Testis (tissue), 3 donors: Measurements from ENCODE around the gene CCM2. TPM values are rescaled to one million over a fixed set of nuclear protein-coding genes. Genes with fewer than 3 reads are reported as not detected.

Experiments
- DNase-seq: peaks from one replicate; pipeline ENCODE4 v3.0.0-alpha.2; 2019
- H3K27ac ChIP-seq, 2 donors: fragments of 200-600 bp; sonication (generic); one replicate each; pipeline ENCODE4 v1.5.1; 2019
- H3K27me3 ChIP-seq: fragments of 200-600 bp; sonication (generic); one replicate; pipeline ENCODE4 v1.5.1; 2019
- H3K36me3 ChIP-seq: fragments of 200-600 bp; sonication (generic); one replicate; pipeline ENCODE4 v1.5.1; 2017; ENCODE audit warnings: low read depth; ENCODE audit errors: missing control alignments
- H3K4me1 ChIP-seq: fragments of 200-600 bp; sonication (generic); one replicate; pipeline ENCODE4 v1.5.1; 2019
- H3K4me3 ChIP-seq, 2 donors: fragments of 200-600 bp; sonication (generic); one replicate each; pipeline ENCODE4 v1.5.1; 2017 to 2019
- H3K9me3 ChIP-seq: fragments of 200-600 bp; sonication (generic); one replicate; pipeline ENCODE4 v1.5.1; 2017
- POLR2A ChIP-seq: fragments of 450-650 bp; IDR thresholded peaks from one replicate; pipeline ENCODE4 v1.6.1; 2017; ENCODE audit warnings: antibody characterized with exemption, mild to moderate bottlenecking, moderate library complexity
- whole genome bisulfite sequencing, 2 donors: methylation state at CpG; one replicate each; pipeline ENCODE4 v1.1.5; 2018; 5-methylcytosine and 5-hydroxymethylcytosine counted together
- intact Hi-C: fragments of 100-400 bp; cut with DNase I; formaldehyde crosslinking; loops from one replicate; pipeline ENCODE4 v1.15.1; 2023; ENCODE audit warnings: low total_unique reads
- polyA plus RNA-seq: library from polyadenylated mRNA; stranded (reverse); fragments of 350-450 nt; fragmentation: Illumina TruSeq; extraction: RNeasy Lipid Tissue Mini Kit (QIAGEN cat#74804); gene quantifications from one replicate; pipeline ENCODE4 v1.2.3, GENCODE V29; 2014; ENCODE audit warnings: low read depth, low replicate concordance; ENCODE audit not compliant: insufficient read depth
- total RNA-seq, 2 donors: library from RNA; depleted of rRNA; stranded (reverse); fragments of >200 nt; gene quantifications; one replicate each; pipeline ENCODE4 v1.2.3, GENCODE V29; 2016
- TF ChIP-seq, protein P1 (sequence below), 3 experiments: fragments of 450-650 bp in 2 of 3; fragments of 200-600 bp in 1 of 3; sonication (generic) in 1 of 3; IDR thresholded peaks; one replicate each; pipeline ENCODE4 v1.5.1; 2016 to 2019; ENCODE audit warnings: antibody characterized with exemption in 3 of 3, mild to moderate bottlenecking in 2 of 3, moderate library complexity in 1 of 3

The CCM2 gene
- total and polyA plus RNA-seq, 3 donors from 2014 or later: 57.6 to 95.1 (median 85.4) TPM

- peaks cover 28% of the 10 kb centered on the region for H3K4me1 ChIP-seq
- no peaks in the 10 kb centered on the region for H3K9me3 ChIP-seq
- TF ChIP-seq, protein P1, sequence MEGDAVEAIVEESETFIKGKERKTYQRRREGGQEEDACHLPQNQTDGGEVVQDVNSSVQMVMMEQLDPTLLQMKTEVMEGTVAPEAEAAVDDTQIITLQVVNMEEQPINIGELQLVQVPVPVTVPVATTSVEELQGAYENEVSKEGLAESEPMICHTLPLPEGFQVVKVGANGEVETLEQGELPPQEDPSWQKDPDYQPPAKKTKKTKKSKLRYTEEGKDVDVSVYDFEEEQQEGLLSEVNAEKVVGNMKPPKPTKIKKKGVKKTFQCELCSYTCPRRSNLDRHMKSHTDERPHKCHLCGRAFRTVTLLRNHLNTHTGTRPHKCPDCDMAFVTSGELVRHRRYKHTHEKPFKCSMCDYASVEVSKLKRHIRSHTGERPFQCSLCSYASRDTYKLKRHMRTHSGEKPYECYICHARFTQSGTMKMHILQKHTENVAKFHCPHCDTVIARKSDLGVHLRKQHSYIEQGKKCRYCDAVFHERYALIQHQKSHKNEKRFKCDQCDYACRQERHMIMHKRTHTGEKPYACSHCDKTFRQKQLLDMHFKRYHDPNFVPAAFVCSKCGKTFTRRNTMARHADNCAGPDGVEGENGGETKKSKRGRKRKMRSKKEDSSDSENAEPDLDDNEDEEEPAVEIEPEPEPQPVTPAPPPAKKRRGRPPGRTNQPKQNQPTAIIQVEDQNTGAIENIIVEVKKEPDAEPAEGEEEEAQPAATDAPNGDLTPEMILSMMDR (IDR thresholded peaks at IDR 0.05): no peak
- no peak for TF ChIP-seq POLR2A
- WGBS, 2 donors: 90 to 91% methylated on average over 6 to 15 of the region's 15 CpGs
- no peaks in the 10 kb centered on the region for H3K27me3 ChIP-seq
- H3K36me3 ChIP-seq: no peaks in the 10 kb centered on the region
- H3K4me3 ChIP-seq: no peak overlapping the region
- DNase-seq: no peak
- H3K27ac ChIP-seq: no peak overlapping the region
- intact Hi-C loops: no loop called here
Measured at GRCh38 chr7:45086331-45087065, 86.5 kb downstream of the CCM2 start.

DNA sequence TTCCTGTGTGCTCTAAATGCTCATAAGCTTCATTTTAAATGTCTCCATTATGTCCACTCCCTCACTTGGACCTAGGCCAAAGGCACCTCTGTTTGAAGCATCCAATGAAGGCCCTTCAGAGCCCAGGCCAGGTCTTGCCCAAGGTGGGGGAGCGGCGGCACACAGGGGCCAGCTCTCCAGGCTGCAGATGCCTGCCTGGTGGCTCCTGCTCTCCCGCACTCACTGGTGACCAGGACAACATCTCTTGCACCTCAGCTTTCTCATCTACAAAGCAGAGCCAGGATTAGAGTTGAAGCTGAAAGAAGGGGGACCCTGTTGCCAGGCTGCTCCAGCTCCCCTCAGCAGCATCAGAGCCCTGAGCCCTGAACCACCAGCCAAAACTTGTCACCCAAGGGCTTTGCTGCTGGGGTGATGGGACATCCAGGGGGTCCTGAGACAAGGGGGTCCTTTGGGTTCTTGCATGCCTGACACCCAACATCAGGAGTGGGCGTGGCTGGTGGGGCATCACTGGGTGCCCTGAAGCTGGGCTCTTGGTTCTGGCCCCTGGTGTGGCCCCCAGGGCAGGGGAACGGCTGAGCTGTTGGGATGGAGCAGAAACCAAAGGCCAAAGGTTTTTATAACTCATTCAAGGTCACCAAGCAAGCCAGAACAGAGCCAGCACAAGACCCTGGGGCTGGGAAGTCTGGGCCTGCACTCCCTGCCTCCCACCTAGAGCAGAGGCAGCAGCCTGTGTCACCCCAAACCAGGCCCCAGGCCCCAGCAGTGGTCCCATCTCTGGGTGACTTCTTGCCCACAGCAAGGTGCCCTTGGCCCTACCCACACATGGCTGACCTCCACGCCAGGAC is 87.5 kb downstream of the CCM2 start:
- no peak for DNase-seq
- Histone ChIP-seq H3K4me3 (no peak overlapping the region), H3K36me3 (no peaks in the 10 kb centered on the region), H3K9me3 (no peaks in the 10 kb centered on the region), H3K27me3 (no peaks in the 10 kb centered on the region), H3K27ac (no peak overlapping the region), H3K4me1 (peaks cover 19% of the 10 kb centered on the region)
- intact Hi-C loops: no loop called here
- no peak for TF ChIP-seq POLR2A
- TF ChIP-seq, protein P1 (IDR thresholded peaks at IDR 0.05): no peak
- WGBS, 2 donors: 85 to 88% methylated on average over 6 of the region's 6 CpGs

GRCh38 chr7:45088146-45088701 is 88.2 kb downstream of the CCM2 start:
- 26 to 36% methylated on average over 17 to 29 of the region's 29 CpGs for WGBS, 2 donors
- TF ChIP-seq, protein P1 (IDR thresholded peaks at IDR 0.05): no peak
- no peak for TF ChIP-seq POLR2A
- intact Hi-C loops: no loop called here
- peak overlapping the region; percentile 21 to 79 for H3K27ac ChIP-seq
- peak overlapping the region; percentile 57 to 58 for H3K4me3 ChIP-seq
- DNase-seq: no peak
- peaks cover 14% of the 10 kb centered on the region for H3K4me1 ChIP-seq
- no peaks in the 10 kb centered on the region for H3K9me3 ChIP-seq
- H3K36me3 ChIP-seq: no peaks in the 10 kb centered on the region
- H3K27me3 ChIP-seq: no peaks in the 10 kb centered on the region

GRCh38 chr7:45088821-45089340 is 88.9 kb downstream of the CCM2 start, which contains the start of gene NACAD:
TSS of gene NACAD (minus strand) at chr7:45088969. CDS start at chr7:45088894, 75 bp downstream.
- no peak for TF ChIP-seq POLR2A
- TF ChIP-seq, protein P1 (IDR thresholded peaks at IDR 0.05): no peak
- peak; percentile 70 for DNase-seq
- H3K36me3 ChIP-seq: no peaks in the 10 kb centered on the region
- peak within 1 kb of the TSS; percentile 57 to 58 for H3K4me3 ChIP-seq
- no peaks in the 10 kb centered on the region for H3K27me3 ChIP-seq
- H3K27ac ChIP-seq: peak within 1 kb of the TSS; percentile 21 to 79
- intact Hi-C loops: no loop called here
- WGBS, 2 donors: 0 to 1% methylated on average over 18 to 50 of the region's 50 CpGs
- no peaks in the 10 kb centered on the region for H3K9me3 ChIP-seq
- H3K4me1 ChIP-seq: peaks cover 14% of the 10 kb centered on the region
